Measurements from ENCODE around the gene PCDHGB4.

GRCh38 chr5:141409598-141410306 lies 22.3 kb downstream of the PCDHGB4 start:
- TF ChIP-seq RBM39 (IDR thresholded peaks at IDR 0.05; ENCODE audit: low read depth, low read length, poor library complexity, severe bottlenecking) (no peak), CHD2 (IDR thresholded peaks at IDR 0.05; ENCODE audit: low read depth, low read length) (no peak), TARDBP (CRISPR knock-in tag; IDR thresholded peaks at IDR 0.05) (no peak), GFI1 (CRISPR knock-in tag; IDR thresholded peaks at IDR 0.05; ENCODE audit: borderline replicate concordance) (no peak), TP53 (CRISPR knock-in tag; conservative IDR thresholded peaks at IDR 0.05) (no peak), ZNF549 (CRISPR knock-in tag; IDR thresholded peaks at IDR 0.05) (no peak), POLR2G (IDR thresholded peaks at IDR 0.05; ENCODE audit: low read depth, low read length) (no peak)
- TF ChIP-seq, protein P1, sequence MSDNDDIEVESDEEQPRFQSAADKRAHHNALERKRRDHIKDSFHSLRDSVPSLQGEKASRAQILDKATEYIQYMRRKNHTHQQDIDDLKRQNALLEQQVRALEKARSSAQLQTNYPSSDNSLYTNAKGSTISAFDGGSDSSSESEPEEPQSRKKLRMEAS (IDR thresholded peaks at IDR 0.05) = no peak
- TF ChIP-seq, protein P2, sequence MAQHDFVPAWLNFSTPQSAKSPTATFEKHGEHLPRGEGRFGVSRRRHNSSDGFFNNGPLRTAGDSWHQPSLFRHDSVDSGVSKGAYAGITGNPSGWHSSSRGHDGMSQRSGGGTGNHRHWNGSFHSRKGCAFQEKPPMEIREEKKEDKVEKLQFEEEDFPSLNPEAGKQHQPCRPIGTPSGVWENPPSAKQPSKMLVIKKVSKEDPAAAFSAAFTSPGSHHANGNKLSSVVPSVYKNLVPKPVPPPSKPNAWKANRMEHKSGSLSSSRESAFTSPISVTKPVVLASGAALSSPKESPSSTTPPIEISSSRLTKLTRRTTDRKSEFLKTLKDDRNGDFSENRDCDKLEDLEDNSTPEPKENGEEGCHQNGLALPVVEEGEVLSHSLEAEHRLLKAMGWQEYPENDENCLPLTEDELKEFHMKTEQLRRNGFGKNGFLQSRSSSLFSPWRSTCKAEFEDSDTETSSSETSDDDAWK (CRISPR knock-in tag; IDR thresholded peaks at IDR 0.05) = no peak
- TF ChIP-seq, protein P3, sequence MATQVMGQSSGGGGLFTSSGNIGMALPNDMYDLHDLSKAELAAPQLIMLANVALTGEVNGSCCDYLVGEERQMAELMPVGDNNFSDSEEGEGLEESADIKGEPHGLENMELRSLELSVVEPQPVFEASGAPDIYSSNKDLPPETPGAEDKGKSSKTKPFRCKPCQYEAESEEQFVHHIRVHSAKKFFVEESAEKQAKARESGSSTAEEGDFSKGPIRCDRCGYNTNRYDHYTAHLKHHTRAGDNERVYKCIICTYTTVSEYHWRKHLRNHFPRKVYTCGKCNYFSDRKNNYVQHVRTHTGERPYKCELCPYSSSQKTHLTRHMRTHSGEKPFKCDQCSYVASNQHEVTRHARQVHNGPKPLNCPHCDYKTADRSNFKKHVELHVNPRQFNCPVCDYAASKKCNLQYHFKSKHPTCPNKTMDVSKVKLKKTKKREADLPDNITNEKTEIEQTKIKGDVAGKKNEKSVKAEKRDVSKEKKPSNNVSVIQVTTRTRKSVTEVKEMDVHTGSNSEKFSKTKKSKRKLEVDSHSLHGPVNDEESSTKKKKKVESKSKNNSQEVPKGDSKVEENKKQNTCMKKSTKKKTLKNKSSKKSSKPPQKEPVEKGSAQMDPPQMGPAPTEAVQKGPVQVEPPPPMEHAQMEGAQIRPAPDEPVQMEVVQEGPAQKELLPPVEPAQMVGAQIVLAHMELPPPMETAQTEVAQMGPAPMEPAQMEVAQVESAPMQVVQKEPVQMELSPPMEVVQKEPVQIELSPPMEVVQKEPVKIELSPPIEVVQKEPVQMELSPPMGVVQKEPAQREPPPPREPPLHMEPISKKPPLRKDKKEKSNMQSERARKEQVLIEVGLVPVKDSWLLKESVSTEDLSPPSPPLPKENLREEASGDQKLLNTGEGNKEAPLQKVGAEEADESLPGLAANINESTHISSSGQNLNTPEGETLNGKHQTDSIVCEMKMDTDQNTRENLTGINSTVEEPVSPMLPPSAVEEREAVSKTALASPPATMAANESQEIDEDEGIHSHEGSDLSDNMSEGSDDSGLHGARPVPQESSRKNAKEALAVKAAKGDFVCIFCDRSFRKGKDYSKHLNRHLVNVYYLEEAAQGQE (IDR thresholded peaks at IDR 0.05; ENCODE audit: borderline replicate concordance in 1 of 2, low read depth in 1 of 2, low read length in 2 of 2) = no peak
- TF ChIP-seq, protein P4, sequence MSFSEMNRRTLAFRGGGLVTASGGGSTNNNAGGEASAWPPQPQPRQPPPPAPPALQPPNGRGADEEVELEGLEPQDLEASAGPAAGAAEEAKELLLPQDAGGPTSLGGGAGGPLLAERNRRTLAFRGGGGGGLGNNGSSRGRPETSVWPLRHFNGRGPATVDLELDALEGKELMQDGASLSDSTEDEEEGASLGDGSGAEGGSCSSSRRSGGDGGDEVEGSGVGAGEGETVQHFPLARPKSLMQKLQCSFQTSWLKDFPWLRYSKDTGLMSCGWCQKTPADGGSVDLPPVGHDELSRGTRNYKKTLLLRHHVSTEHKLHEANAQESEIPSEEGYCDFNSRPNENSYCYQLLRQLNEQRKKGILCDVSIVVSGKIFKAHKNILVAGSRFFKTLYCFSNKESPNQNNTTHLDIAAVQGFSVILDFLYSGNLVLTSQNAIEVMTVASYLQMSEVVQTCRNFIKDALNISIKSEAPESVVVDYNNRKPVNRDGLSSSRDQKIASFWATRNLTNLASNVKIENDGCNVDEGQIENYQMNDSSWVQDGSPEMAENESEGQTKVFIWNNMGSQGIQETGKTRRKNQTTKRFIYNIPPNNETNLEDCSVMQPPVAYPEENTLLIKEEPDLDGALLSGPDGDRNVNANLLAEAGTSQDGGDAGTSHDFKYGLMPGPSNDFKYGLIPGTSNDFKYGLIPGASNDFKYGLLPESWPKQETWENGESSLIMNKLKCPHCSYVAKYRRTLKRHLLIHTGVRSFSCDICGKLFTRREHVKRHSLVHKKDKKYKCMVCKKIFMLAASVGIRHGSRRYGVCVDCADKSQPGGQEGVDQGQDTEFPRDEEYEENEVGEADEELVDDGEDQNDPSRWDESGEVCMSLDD (CRISPR knock-in tag; IDR thresholded peaks at IDR 0.05; ENCODE audit: borderline replicate concordance) = no peak

Measured in HepG2 (cell line).